Right lobe of liver (tissue), 5 donors: ENCODE measurements around the gene RABL3. TPM values are rescaled to one million over a fixed set of nuclear protein-coding genes. Genes with fewer than 3 reads are reported as not detected.

Experiments
- small RNA-seq, 2 experiments: library from RNA; depleted of rRNA; stranded (forward); fragments of <200 nt; gene quantifications; one replicate each; pipeline ENCODE3, GENCODE V24; 2016
- total RNA-seq, 6 experiments: library from RNA; depleted of rRNA in 2 of 6; stranded (reverse); fragments of >200 nt in 2 of 6; fragmentation: NEBNext Ultra II Directional in 3 of 6; extraction: Animal tissue kit (Norgen Biotek cat#: 25700) in 3 of 6; gene quantifications; one replicate each; pipeline versions ENCODE4 v1.1.0 to v1.2.4, GENCODE V29; 2016 to 2023
- donor health status: DM: no; HTN: no; CAD: no.
- donor health status: DM: no; HTN: no; CAD: no.
- donor health status: DM: no; HTN: yes; CAD: no.
- donor health status: DM: no; HTN: yes; CAD: no.

Gene RABL3
- total RNA-seq, 6 experiments from 2014 or later = 12.0 to 18.4 (median 13.2) TPM

Small RNA genes within 50 kb of the gene (small RNA-seq; reads per million reads assigned to genes)
- gene MTCO1P29 (0 reads per million in 2 experiments), gene MTCO2P29 (0 reads per million in 2 experiments)

Other genes starting within 250 kb of the RABL3 start
- 10 to 100 TPM; 69.3 to 98.9 (median 77.5) TPM for gene NDUFB4, start 146.2 kb downstream of the RABL3 start, total RNA-seq
- gene HGD, start 60.3 kb downstream of the RABL3 start, total RNA-seq = 100 to 1,000 TPM; 117 to 610 (median 341) TPM
- 1 to 10 TPM; 5.0 to 8.9 (median 6.4) TPM for gene GTF2E1, start 228 bp upstream of the RABL3 start, total RNA-seq
- not detected for gene STXBP5L, start 165.7 kb upstream of the RABL3 start, total RNA-seq